HG03103 (cell line): ENCODE measurements around the gene ANAPC13.

Experiments used
- ATAC-seq: cut with Tn5 transposase; IDR thresholded peaks from one replicate; pipeline ENCODE4 v1.9.1; 2021; ENCODE audit warnings: low read depth; ENCODE audit not compliant: unreplicated experiment

ANAPC13 gene

DNA sequence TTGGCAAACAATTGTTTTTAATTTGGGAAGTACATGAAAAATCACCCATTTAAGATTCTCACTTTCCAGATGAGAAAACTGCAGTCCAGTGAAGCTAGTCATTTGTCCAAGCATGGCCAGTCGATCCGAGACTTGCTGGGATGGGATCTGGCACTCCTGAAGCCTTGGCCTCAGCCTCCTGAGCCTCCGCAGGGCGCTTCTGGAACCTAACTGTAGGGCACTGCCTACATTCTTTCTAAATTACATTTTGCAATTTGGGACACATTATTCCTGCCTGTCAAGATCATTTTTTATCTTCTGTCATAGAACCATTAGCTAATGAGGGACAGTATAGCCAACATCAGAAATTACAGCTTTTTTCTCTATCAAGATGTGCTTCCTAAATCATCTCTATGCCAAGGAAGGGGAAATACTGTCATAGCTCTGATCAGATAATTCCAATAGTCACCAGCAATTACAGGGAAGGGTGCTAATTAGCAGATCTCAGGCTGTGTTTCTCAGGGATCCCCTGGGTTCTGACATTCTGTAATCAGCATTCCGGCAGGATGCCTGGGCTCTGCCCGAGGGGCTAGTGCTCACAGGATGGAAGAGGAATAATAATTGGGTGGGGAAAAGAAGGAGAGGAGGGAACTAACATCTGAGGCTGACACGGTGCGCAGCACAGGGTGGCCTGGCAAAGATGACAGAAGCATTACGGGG lies 28.3 kb downstream of the ANAPC13 start:
- no peak for ATAC-seq

GRCh38 chr3:134453631-134454030 lies 32.2 kb downstream of the ANAPC13 start:
- no peak for ATAC-seq

- no peak for ATAC-seq
Observed at GRCh38 chr3:134449951-134450350, 35.8 kb downstream of the ANAPC13 start.

DNA sequence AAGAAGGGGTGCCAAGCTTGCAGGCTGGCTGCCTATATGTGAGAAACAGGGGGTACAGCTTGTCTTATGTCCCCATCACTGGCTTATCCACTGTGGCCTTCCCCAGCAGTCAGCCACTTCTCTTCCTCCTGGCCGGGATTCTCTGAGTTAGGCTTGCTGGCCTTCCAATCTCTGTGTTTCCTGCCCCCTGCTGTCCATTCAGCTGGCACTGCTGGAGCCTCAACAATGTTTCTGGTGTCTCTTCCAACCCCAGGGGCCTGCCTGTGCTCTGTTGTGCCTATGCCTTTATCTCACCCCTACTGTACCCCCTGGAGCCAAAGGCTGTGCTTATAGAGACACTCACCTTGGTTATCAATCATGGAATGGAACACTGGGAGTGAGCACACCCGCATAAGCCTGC lies 36.5 kb downstream of the ANAPC13 start:
- no peak for ATAC-seq

- ATAC-seq, result no peak
Observed at GRCh38 chr3:134448664-134449063, 37.1 kb downstream of the ANAPC13 start.

DNA sequence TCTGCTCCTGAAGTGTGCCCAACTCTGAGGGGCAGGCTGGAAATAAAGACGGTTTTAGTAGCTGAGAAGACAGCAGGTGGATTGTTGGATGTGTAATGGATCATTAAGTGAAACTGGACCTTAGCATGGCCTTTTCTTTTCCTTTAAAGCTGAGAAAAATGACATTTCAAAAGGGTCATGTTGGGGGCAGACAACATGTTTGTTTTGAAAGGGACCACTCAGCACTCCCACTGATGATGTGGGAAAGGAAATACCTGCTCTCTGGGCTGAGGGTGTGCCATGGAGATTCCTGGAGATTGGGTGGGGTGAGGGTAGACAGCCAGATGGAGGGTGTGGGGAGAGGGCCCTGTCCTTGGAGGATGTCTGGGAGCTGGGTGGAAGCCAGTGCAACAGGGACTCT lies 38.4 kb downstream of the ANAPC13 start:
- no peak for ATAC-seq

- ATAC-seq, result no peak
Observed at GRCh38 chr3:134446800-134447199, 39.0 kb downstream of the ANAPC13 start.

DNA sequence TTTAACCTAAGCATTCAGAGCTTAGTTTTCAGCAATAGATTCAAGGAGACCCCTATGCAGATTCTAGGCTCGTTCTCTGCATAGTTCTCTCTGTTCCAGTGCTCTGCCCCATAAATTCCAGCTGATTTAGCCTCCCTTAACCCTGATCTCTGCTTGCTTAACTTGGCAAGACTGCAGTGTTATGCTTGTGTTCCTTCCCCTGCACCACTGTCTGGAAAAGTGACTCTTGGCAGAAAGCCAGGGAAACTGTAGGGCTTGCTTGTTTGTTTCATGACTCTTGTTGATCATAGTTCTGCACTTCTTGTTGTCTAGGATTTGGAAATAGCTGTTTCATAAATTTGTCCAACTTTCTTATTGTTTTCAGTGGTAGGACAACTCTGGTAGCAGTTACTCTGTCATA lies 40.1 kb downstream of the ANAPC13 start:
- ATAC-seq, result no peak

GRCh38 chr3:134445095-134445494 lies 40.7 kb downstream of the ANAPC13 start:
- ATAC-seq, result no peak

DNA sequence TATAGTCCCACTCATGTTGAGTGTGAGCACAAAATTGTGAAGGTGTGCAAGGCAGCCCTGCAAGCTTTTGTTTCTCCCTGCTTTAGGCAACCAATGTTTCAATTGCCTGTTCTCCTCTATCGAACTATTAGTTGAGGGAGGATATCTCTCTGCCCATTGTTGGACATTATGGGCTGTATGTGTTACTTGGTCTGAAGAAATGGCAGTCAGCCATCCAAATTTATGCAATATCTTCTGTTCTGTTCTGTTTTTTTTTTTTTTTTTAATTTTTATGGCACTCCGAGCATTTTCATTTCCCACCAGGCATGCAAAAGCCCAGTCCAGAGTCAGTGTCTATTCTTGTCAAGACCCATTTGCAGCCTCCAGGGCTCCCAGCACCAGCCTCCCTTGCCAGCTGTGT lies 44.0 kb downstream of the ANAPC13 start:
- no peak for ATAC-seq

- ATAC-seq, result no peak
Observed at GRCh38 chr3:134441321-134441720, 44.5 kb downstream of the ANAPC13 start.

GRCh38 chr3:134437211-134437752 lies 48.5 kb downstream of the ANAPC13 start:
- no peak for ATAC-seq

DNA sequence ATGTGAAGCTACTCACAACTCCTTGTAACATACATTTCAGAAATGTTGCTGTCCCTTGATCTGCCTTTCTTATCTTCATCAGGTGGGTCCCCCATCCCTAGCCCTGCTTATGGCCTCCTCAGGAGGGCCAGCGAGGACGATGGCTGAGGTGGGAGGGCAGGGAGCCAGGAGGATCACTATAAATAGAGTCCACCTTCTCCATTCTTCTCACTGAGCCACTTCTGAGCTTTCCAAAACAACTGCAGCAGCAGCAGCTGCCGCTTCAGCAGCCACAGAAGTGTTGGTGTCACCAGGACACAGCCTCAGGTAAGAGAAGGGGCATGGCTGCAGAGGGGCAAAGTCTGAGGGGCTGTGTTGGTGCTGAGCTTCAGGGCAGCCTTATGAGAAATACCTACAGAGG lies 53.5 kb downstream of the ANAPC13 start:
- ATAC-seq, result no peak

DNA sequence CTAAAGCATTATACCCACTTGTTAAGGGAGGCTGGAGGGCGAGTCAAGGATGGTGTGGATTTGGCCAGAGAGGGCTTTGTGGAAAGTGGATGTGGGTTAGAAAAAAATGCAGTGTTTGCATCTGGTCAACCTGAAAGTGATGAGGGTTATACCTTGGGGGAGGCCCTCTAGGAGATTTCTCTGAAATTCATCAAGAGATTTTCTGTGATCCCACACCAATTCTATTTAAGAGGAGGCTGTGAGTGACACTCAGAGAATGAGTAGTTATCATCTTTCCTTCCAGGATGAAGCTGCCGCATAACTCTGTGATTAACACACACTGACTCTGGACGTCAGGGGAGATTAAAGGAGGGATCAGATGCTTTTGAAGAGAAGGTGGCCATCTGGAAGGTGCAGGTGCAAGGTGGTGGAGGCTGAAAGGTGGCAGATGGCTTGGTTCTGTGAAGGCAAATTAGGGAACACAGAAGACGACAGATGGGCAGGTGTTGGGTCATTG lies 54.8 kb downstream of the ANAPC13 start:
- no peak for ATAC-seq

DNA sequence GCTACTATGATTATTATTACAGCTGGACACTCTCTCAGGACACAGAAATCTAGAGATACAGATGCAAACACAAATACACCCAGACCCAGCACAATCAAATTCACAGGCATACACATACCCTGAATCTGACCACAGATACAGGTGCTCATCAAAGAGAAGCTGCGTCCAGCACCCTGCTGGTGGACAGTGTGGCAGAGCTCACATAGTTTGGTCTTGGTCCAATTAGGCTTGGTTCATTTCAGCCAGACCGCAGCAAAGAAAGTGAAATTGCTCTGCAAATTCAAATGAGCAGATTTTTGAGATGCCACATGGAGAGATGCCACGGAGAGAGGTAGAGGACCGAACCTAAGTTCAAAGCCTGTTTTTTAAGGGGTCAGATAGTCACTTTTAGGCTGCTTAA lies 55.6 kb downstream of the ANAPC13 start:
- ATAC-seq, result no peak

- ATAC-seq, result no peak
Observed at GRCh38 chr3:134428401-134428800, 57.4 kb downstream of the ANAPC13 start.
